Lung (tissue), 12 donors: ENCODE results near the gene KLF16. TPM values are rescaled to one million over a fixed set of nuclear protein-coding genes. Genes with fewer than 3 reads are reported as not detected.
A peak's percentile ranks its signal among the peaks of the same experiment; 100 is the strongest.

Experiments
- ATAC-seq: fragments of 200-7000 bp; cut with Tn5 transposase; one replicate; pipeline ENCODE4 v1.9.1; 2020; ENCODE audit warnings: moderate number of reproducible peaks; ENCODE audit not compliant: insufficient read depth, low FRiP score
- DNase-seq, 3 donors: peaks; one replicate each; pipeline ENCODE4 v3.0.0-alpha.2; 2013 to 2017
- H3K27ac ChIP-seq, 2 donors: one replicate each; pipeline ENCODE4 v1.5.1; 2013; ENCODE audit warnings: mild to moderate bottlenecking in 2 of 2, moderate library complexity in 2 of 2, control low read depth in 1 of 2, inconsistent platforms in 1 of 2, low read depth in 1 of 2, low read length in 1 of 2
- H3K27me3 ChIP-seq, 3 donors: one replicate each; pipeline ENCODE4 v1.5.1; 2013; ENCODE audit warnings: low read length in 2 of 3; ENCODE audit not compliant: control insufficient read depth in 3 of 3, insufficient read depth in 3 of 3
- H3K36me3 ChIP-seq, 4 donors: one replicate each; pipeline ENCODE4 v1.5.1; 2013; ENCODE audit warnings: low read length in 4 of 4, mild to moderate bottlenecking in 1 of 4, moderate library complexity in 1 of 4; ENCODE audit not compliant: control insufficient read depth in 4 of 4, insufficient read depth in 4 of 4
- H3K4me1 ChIP-seq, 5 donors: one replicate each; pipeline ENCODE4 v1.5.1; 2013; ENCODE audit warnings: low read length in 5 of 5, mild to moderate bottlenecking in 2 of 5, moderate library complexity in 1 of 5; ENCODE audit not compliant: control insufficient read depth in 5 of 5, insufficient read depth in 5 of 5
- H3K4me3 ChIP-seq: one replicate; pipeline ENCODE4 v1.5.1; 2013; ENCODE audit warnings: mild to moderate bottlenecking, control low read depth, moderate library complexity
- H3K9ac ChIP-seq, 2 donors: one replicate each; pipeline ENCODE4 v1.5.1; 2013; ENCODE audit warnings: low read length in 2 of 2, control low read depth in 1 of 2; ENCODE audit not compliant: insufficient read depth in 1 of 2
- H3K9me3 ChIP-seq, 4 donors: one replicate each; pipeline ENCODE4 v1.5.1; 2013; ENCODE audit warnings: low read length in 3 of 4, mild to moderate bottlenecking in 1 of 4, moderate library complexity in 1 of 4; ENCODE audit not compliant: control insufficient read depth in 4 of 4, insufficient read depth in 3 of 4
- CTCF ChIP-seq: IDR thresholded peaks from 2 replicates; pipeline ENCODE4 v1.5.1; 2012; ENCODE audit warnings: mild to moderate bottlenecking; ENCODE audit errors: control extremely low read depth, extremely low read depth
- WGBS, 2 donors: extraction: QIAGEN DNeasy Blood & Tissue Kit; methylation state at CpG; one replicate each; pipeline ENCODE4 v1.1.7; 2013; 5-methylcytosine and 5-hydroxymethylcytosine counted together
- polyA plus RNA-seq, 2 donors: library from polyadenylated mRNA; stranded (reverse); fragments of 200-250 nt; gene quantifications; one replicate each; pipeline ENCODE4 v1.2.1, GENCODE V29; 2013
- total RNA-seq, 2 donors: library from RNA; depleted of rRNA in 1 of 2; stranded (reverse); fragments of >200 nt in 1 of 2; gene quantifications; one replicate each; pipeline ENCODE4 v1.2.1, GENCODE V29; 2014 to 2021
- donor health status: control.
- donor health status: control.
- donor health status: Bipolar disorder and iron deficiency.
- donor health status: healthy.
- donor health status: DM: yes; HTN: yes; CAD: no.

The KLF16 gene
- total and polyA plus RNA-seq, 4 donors: 3.3 to 25.6 (median 15.8) TPM

GRCh38 chr19:1827566-1828278 lies 35.7 kb downstream of the KLF16 start:
- DNase-seq (no peak), ATAC-seq (no peak)
- Histone ChIP-seq H3K4me1 (peaks cover 0 to 3% (median 0%) of the 10 kb centered on the region in 5 donors), H3K27ac (no peak overlapping the region), H3K27me3 (no peaks in the 10 kb centered on the region), H3K9me3 (no peaks in the 10 kb centered on the region), H3K9ac (no peak overlapping the region), H3K36me3 (peaks cover 0 to 49% (median 2%) of the 10 kb centered on the region in 4 donors), H3K4me3 (no peak overlapping the region)
- TF ChIP-seq CTCF: no peak
- WGBS, 2 donors: 93 to 95% methylated on average over 41 of the region's 41 CpGs

- no peak overlapping the region for H3K9ac ChIP-seq
- H3K9me3 ChIP-seq: no peaks in the 10 kb centered on the region
- ATAC-seq: no peak
- no peak for DNase-seq
- no peak overlapping the region for H3K4me3 ChIP-seq
- 79 to 81% methylated on average over 47 to 63 of the region's 63 CpGs for WGBS, 2 donors
- no peak for TF ChIP-seq CTCF
- peaks cover 0 to 58% (median 2%) of the 10 kb centered on the region in 4 donors for H3K36me3 ChIP-seq
- peaks cover 0 to 3% (median 0%) of the 10 kb centered on the region in 5 donors for H3K4me1 ChIP-seq
- H3K27me3 ChIP-seq: no peaks in the 10 kb centered on the region
- H3K27ac ChIP-seq: no peak overlapping the region
These were observed 36.5 kb downstream of the KLF16 start for GRCh38 chr19:1826557-1827521.

DNA sequence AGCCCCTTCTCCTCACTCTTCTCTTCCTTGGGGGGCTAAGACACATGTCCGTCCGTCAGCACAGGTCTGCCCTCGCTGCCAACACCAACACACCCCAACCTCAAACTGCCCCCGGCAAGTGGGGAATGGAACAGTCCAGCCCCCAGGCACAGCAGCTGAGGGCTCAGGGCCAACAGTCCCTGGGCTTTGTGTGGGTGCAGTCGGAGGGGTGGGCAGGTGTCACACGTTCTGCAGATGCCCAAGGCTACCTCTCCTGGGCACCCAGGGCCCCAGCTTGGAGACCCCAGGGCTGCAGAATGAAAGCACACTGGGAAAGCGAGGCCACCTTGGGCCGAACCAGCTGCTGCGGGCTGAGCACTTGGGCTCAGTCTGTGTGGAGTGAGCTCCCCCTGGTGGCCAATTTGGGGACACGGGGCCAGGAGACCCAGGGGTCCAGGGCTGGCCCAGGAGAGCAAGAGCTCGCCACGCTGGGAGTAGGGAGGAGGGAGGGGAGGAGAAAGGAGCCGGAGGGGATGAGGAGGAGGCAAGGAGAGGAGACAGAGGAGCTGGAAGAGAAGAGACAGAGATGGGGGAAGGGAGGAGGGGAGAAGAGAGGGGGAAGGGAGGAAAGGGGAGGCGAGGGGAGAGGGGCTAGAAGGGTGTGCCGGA lies 37.3 kb downstream of the KLF16 start:
- H3K9ac ChIP-seq: no peak overlapping the region
- no peaks in the 10 kb centered on the region for H3K9me3 ChIP-seq
- 43 to 51% methylated on average over 15 of the region's 15 CpGs for WGBS, 2 donors
- DNase-seq: peak; percentile 77 to 84 (median 79)
- H3K4me1 ChIP-seq: peaks cover 0 to 3% (median 0%) of the 10 kb centered on the region in 5 donors
- peak; percentile 71 for TF ChIP-seq CTCF
- H3K27me3 ChIP-seq: no peaks in the 10 kb centered on the region
- H3K4me3 ChIP-seq: no peak overlapping the region
- peaks cover 0 to 63% (median 2%) of the 10 kb centered on the region in 4 donors for H3K36me3 ChIP-seq
- no peak overlapping the region for H3K27ac ChIP-seq
- ATAC-seq: peak; percentile 49
